Mesenchymal stem cell (in vitro differentiated cells and primary cell): ENCODE results near the gene SLC25A21.

Experiments used
- DNase-seq: peaks from one replicate; pipeline ENCODE4 v3.0.0-alpha.2; 2013
- H2AFZ ChIP-seq: one replicate; pipeline ENCODE4 v1.6.1; 2013; ENCODE audit warnings: low read depth, mild to moderate bottlenecking, control low read depth, inconsistent platforms, low read length, moderate library complexity
- H2AK5ac ChIP-seq: 2 replicates; pipeline ENCODE4 v1.6.1; 2013; ENCODE audit warnings: low read length, moderate library complexity, mild to moderate bottlenecking, inconsistent platforms; ENCODE audit not compliant: severe bottlenecking
- H2BK120ac ChIP-seq: one replicate; pipeline ENCODE4 v1.6.1; 2013; ENCODE audit warnings: low read depth, mild to moderate bottlenecking, inconsistent platforms, low read length, moderate library complexity
- H2BK12ac ChIP-seq, 2 experiments: one replicate each; pipeline ENCODE4 v1.6.1; 2013; ENCODE audit warnings: inconsistent platforms in 2 of 2, low read length in 2 of 2, mild to moderate bottlenecking in 2 of 2, moderate library complexity in 2 of 2, control low read depth in 1 of 2
- H2BK15ac ChIP-seq: one replicate; pipeline ENCODE4 v1.6.1; 2013; ENCODE audit warnings: mild to moderate bottlenecking, low read depth, inconsistent platforms; ENCODE audit not compliant: poor library complexity, severe bottlenecking
- H2BK5ac ChIP-seq: 2 replicates; pipeline ENCODE4 v1.6.1; 2013; ENCODE audit warnings: low read depth, mild to moderate bottlenecking, low read length, control low read depth, inconsistent platforms; ENCODE audit not compliant: poor library complexity, severe bottlenecking
- H3K14ac ChIP-seq, 2 experiments: one replicate each; pipeline ENCODE4 v1.6.1; 2013; ENCODE audit warnings: inconsistent platforms in 2 of 2, low read length in 2 of 2, control low read depth in 1 of 2, mild to moderate bottlenecking in 1 of 2, moderate library complexity in 1 of 2
- H3K18ac ChIP-seq, 2 experiments: one replicate each; pipeline ENCODE4 v1.6.1; 2013; ENCODE audit warnings: inconsistent platforms in 2 of 2, low read length in 2 of 2, control low read depth in 1 of 2, low read depth in 1 of 2, mild to moderate bottlenecking in 1 of 2
- H3K23ac ChIP-seq, 2 experiments: one replicate each; pipeline ENCODE4 v1.6.1; 2013; ENCODE audit warnings: inconsistent platforms in 2 of 2, low read length in 2 of 2, mild to moderate bottlenecking in 2 of 2, moderate library complexity in 2 of 2, control low read depth in 1 of 2
- H3K27ac ChIP-seq: 2 replicates; pipeline ENCODE4 v1.5.1; 2013; ENCODE audit warnings: mild to moderate bottlenecking, moderate library complexity, low read length, control low read depth, inconsistent platforms; ENCODE audit not compliant: poor library complexity, severe bottlenecking
- H3K27me3 ChIP-seq, 2 experiments: 2 replicates each; pipeline versions ENCODE4 v1.6.1 to v1.7.0; 2013; ENCODE audit warnings: low read length in 2 of 2, mild to moderate bottlenecking in 2 of 2, moderate library complexity in 2 of 2, control low read depth in 1 of 2, inconsistent platforms in 1 of 2; ENCODE audit not compliant: control insufficient read depth in 1 of 2, insufficient read depth in 1 of 2
- H3K36me3 ChIP-seq, 2 experiments: 2 replicates each; pipeline versions ENCODE4 v1.6.1 to v1.7.0; 2013; ENCODE audit warnings: low read length in 2 of 2, control low read depth in 1 of 2, inconsistent platforms in 1 of 2, low read depth in 1 of 2, mild to moderate bottlenecking in 1 of 2; ENCODE audit not compliant: insufficient read depth in 2 of 2, control insufficient read depth in 1 of 2
- H3K4ac ChIP-seq, 2 experiments: one replicate each; pipeline ENCODE4 v1.6.1; 2013; ENCODE audit warnings: inconsistent platforms in 2 of 2, low read length in 2 of 2, mild to moderate bottlenecking in 2 of 2, moderate library complexity in 2 of 2, control low read depth in 1 of 2, low read depth in 1 of 2
- H3K4me1 ChIP-seq: 2 replicates; pipeline ENCODE4 v1.6.1; 2013; ENCODE audit warnings: low read depth, low read length, control low read depth; ENCODE audit not compliant: control insufficient read depth, insufficient read depth
- H3K4me2 ChIP-seq: 2 replicates; pipeline ENCODE4 v1.6.1; 2013; ENCODE audit warnings: low read length, mild to moderate bottlenecking, inconsistent platforms; ENCODE audit not compliant: poor library complexity, severe bottlenecking
- H3K4me3 ChIP-seq, 2 experiments: 2 replicates each; pipeline versions ENCODE4 v1.5.1 to v1.7.0; 2013; ENCODE audit warnings: low read length in 2 of 2, mild to moderate bottlenecking in 2 of 2, control low read depth in 1 of 2, low read depth in 1 of 2; ENCODE audit not compliant: insufficient read depth in 1 of 2
- H3K79me1 ChIP-seq: replicated peaks from 2 replicates; pipeline ENCODE4 v1.6.1; 2013; ENCODE audit warnings: mild to moderate bottlenecking, control low read depth, low read length, inconsistent platforms; ENCODE audit not compliant: poor library complexity, severe bottlenecking
- H3K9ac ChIP-seq: 2 replicates; pipeline ENCODE4 v1.7.0; 2013; ENCODE audit warnings: mild to moderate bottlenecking, low read length, moderate library complexity
- H3K9me3 ChIP-seq: 2 replicates; pipeline ENCODE4 v1.7.0; 2013; ENCODE audit warnings: mild to moderate bottlenecking, low read length; ENCODE audit not compliant: control insufficient read depth
- H4K8ac ChIP-seq: one replicate; pipeline ENCODE4 v1.6.1; 2013; ENCODE audit warnings: inconsistent platforms, mild to moderate bottlenecking, low read length, moderate library complexity
- H4K91ac ChIP-seq: one replicate; pipeline ENCODE4 v1.6.1; 2013; ENCODE audit warnings: mild to moderate bottlenecking, low read length, inconsistent platforms
- WGBS: methylation state at CpG from one replicate; pipeline ENCODE4 v1.1.7; 2013; ENCODE audit warnings: mixed read lengths; 5-methylcytosine and 5-hydroxymethylcytosine counted together

Gene SLC25A21

GRCh38 chr14:36757734-36758601 lies 414.4 kb downstream of the SLC25A21 start:
- Histone ChIP-seq H3K14ac (no peak overlapping the region), H3K9me3 (peaks cover 4% of the 10 kb centered on the region), H4K91ac (no peak overlapping the region), H3K4me1 (no peaks in the 10 kb centered on the region), H2BK15ac (no peak overlapping the region), H3K18ac (no peak overlapping the region), H3K9ac (no peak overlapping the region), H2BK12ac (no peak overlapping the region), H3K4me2 (no peak overlapping the region), H3K23ac (no peak overlapping the region), H4K8ac (no peak overlapping the region), H3K27me3 (no peaks in the 10 kb centered on the region), H3K79me1 (no peaks in the 10 kb centered on the region), H2AK5ac (no peak overlapping the region), H3K36me3 (no peaks in the 10 kb centered on the region), H3K27ac (no peak overlapping the region), H2BK5ac (no peak overlapping the region), H3K4ac (no peak overlapping the region), H3K4me3 (no peak overlapping the region), H2AFZ (no peak overlapping the region), H2BK120ac (no peak overlapping the region)
- WGBS = 75% methylated on average over 6 of the region's 6 CpGs
- DNase-seq = no peak

GRCh38 chr14:36756226-36756625 lies 416.2 kb downstream of the SLC25A21 start:
- Histone ChIP-seq H4K91ac (no peak overlapping the region), H3K36me3 (no peaks in the 10 kb centered on the region), H2BK120ac (no peak overlapping the region), H3K14ac (no peak overlapping the region), H2AFZ (no peak overlapping the region), H3K27ac (no peak overlapping the region), H3K9me3 (peaks cover 4% of the 10 kb centered on the region), H2BK12ac (no peak overlapping the region), H3K9ac (no peak overlapping the region), H3K4me1 (no peaks in the 10 kb centered on the region), H3K79me1 (no peaks in the 10 kb centered on the region), H3K4me2 (no peak overlapping the region), H3K4ac (no peak overlapping the region), H3K23ac (no peak overlapping the region), H2BK15ac (no peak overlapping the region), H2BK5ac (no peak overlapping the region), H2AK5ac (no peak overlapping the region), H3K27me3 (no peaks in the 10 kb centered on the region), H3K4me3 (no peak overlapping the region), H3K18ac (no peak overlapping the region), H4K8ac (peak overlapping the region; percentile 22)
- DNase-seq = no peak
- WGBS = 96% methylated on average over 12 of the region's 12 CpGs

- H3K79me1 ChIP-seq = no peaks in the 10 kb centered on the region
- DNase-seq = no peak
- no peak overlapping the region for H3K4me3 ChIP-seq
- H3K9ac ChIP-seq = no peak overlapping the region
- H2BK5ac ChIP-seq = no peak overlapping the region
- no peak overlapping the region for H2BK120ac ChIP-seq
- H2AFZ ChIP-seq = no peak overlapping the region
- no peak overlapping the region for H3K18ac ChIP-seq
- no peak overlapping the region for H3K4ac ChIP-seq
- H2BK15ac ChIP-seq = no peak overlapping the region
- H2BK12ac ChIP-seq = no peak overlapping the region
- H3K4me1 ChIP-seq = no peaks in the 10 kb centered on the region
- H3K9me3 ChIP-seq = peaks cover 4% of the 10 kb centered on the region
- no peak overlapping the region for H3K4me2 ChIP-seq
- H4K91ac ChIP-seq = no peak overlapping the region
- no peak overlapping the region for H2AK5ac ChIP-seq
- no peaks in the 10 kb centered on the region for H3K36me3 ChIP-seq
- no peak overlapping the region for H3K23ac ChIP-seq
- peak overlapping the region; percentile 22 for H4K8ac ChIP-seq
- no peak overlapping the region for H3K14ac ChIP-seq
- H3K27ac ChIP-seq = no peak overlapping the region
- no peaks in the 10 kb centered on the region for H3K27me3 ChIP-seq
These were observed 416.6 kb downstream of the SLC25A21 start for GRCh38 chr14:36755756-36756155.

GRCh38 chr14:36751920-36752319 lies 420.5 kb downstream of the SLC25A21 start:
- H2AK5ac ChIP-seq = no peak overlapping the region
- no peak overlapping the region for H2BK12ac ChIP-seq
- no peak overlapping the region for H4K91ac ChIP-seq
- no peaks in the 10 kb centered on the region for H3K79me1 ChIP-seq
- H2BK15ac ChIP-seq = no peak overlapping the region
- no peak overlapping the region for H3K9ac ChIP-seq
- no peak overlapping the region for H3K18ac ChIP-seq
- peaks cover 4% of the 10 kb centered on the region for H3K9me3 ChIP-seq
- H2AFZ ChIP-seq = no peak overlapping the region
- peaks cover 0 to 8% of the 10 kb centered on the region in 2 experiments for H3K27me3 ChIP-seq
- H3K14ac ChIP-seq = no peak overlapping the region
- H2BK5ac ChIP-seq = no peak overlapping the region
- no peak overlapping the region for H3K4me3 ChIP-seq
- H3K23ac ChIP-seq = no peak overlapping the region
- no peak overlapping the region for H3K4ac ChIP-seq
- no peak overlapping the region for H2BK120ac ChIP-seq
- H3K4me2 ChIP-seq = no peak overlapping the region
- H3K4me1 ChIP-seq = no peaks in the 10 kb centered on the region
- H3K36me3 ChIP-seq = no peaks in the 10 kb centered on the region
- H4K8ac ChIP-seq = no peak overlapping the region
- no peak for DNase-seq
- 96% methylated on average over 3 of the region's 3 CpGs for WGBS
- no peak overlapping the region for H3K27ac ChIP-seq
